HG03439 (cell line): ENCODE results near the gene SCFD1.

Experiments used
- ATAC-seq: cut with Tn5 transposase; IDR thresholded peaks from one replicate; pipeline ENCODE4 v1.9.1; 2021; ENCODE audit warnings: mild to moderate bottlenecking, moderate library complexity; ENCODE audit not compliant: unreplicated experiment

SCFD1 gene

DNA sequence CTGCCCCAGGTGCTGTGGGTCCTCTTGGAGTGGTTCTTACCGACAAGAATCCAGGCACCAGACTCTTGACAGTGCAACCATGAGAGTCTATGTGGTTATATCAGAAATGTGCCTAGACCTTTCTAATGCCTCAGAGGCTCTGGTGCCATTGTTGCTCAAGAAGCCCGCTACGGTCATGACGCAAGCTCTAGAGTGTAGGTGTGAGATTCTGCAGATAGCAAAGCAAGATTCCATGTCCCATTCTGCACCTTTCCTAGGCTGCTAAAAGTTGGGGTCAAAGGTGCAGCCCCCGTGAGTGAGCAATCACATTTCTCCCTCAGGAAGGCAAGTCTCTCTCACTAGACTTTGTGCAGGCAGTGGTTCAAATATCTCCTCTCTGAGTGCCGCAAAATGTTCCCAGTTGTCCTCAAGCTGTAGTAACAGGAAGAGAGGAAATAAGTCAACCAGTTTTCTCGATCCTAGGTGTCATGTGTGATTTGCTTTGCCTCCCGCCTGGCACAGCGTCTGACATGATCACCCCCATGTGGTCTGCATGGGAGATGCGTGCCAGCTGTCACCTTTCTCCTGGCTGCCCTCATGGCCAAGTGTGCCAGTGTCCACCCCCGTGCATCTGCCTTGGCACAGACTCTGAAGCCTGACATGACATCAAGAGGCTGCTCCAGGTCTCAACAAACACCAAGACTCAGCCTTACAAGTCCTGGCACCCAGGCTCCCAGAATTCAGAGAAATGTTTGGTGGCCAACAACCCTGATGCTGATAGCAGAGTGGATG is 129.7 kb downstream of the SCFD1 start:
- no peak for ATAC-seq

DNA sequence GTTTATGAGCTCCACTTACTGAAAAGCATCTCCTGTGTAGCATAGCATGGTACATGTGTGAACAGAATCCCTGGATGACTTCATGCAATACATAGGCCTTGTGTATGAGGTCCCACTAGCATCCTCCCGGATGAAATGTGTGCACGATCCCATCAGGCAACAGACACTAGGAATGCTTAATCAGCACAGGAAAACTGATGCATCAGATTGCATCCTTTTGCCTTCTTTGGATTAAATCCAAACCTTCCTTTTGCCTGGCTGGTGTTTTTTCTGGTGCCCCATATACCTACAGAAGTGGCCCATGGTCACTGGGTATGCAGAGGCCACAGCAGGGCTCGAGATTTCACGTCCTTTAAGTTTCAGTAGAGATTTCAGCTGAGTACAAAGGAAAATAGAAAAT is 131.3 kb downstream of the SCFD1 start:
- ATAC-seq = no peak

DNA sequence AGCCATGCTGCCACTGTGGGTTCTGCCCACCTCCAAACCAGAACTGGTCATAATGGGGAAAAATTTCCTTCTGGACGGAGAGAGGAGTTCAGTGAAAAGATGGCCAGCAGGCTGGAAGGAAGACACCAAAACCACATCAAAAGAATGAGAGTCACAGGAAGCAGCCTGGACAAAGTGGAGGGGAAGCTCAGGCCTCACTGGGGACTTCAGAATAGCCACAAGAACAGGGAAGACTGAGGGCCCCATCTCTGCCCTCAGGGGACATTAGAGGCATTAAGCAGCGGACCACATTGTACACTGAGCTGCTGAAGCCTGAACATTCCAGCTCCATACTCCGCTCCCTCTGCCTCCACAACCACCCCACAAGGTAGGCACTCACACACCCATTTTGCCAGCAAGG is 132.7 kb downstream of the SCFD1 start:
- no peak for ATAC-seq

DNA sequence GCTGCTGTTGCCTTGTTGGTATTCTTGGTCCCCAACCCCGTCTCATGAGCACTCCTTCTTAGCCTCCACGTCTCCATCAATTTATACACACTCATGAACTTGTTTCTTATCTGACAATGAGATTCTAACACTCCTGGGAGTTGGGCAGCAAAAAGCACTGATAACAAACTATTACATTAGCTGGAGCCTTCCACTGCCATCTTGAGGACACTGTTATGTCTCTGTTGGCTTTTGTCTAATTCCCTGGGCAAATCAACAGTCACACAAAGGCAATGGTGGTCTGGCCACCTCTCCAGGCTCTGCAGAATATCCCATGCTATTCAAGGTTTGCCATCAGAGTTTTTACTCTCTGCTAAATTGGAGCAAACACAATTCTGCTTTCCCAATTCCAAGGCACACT is 134.5 kb downstream of the SCFD1 start:
- ATAC-seq = no peak

DNA sequence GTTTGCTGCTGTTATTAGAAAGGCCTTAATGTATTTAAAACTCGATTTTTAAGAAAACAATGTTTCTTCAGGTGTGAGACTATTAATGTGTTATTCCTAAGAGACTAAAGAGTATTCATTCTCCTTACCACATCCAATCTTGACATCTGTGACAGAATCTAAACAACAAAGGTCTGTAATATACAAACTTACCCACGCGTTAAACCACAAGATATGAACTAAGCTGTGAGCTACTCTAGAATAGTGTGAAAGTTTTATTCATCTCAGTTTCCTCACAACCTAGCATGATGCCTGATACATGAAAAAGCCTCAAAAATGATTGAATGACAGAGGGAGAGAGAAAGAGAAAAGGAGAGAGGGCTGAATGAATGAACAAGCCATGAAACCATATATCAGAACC is 135.0 kb downstream of the SCFD1 start:
- ATAC-seq = no peak

DNA sequence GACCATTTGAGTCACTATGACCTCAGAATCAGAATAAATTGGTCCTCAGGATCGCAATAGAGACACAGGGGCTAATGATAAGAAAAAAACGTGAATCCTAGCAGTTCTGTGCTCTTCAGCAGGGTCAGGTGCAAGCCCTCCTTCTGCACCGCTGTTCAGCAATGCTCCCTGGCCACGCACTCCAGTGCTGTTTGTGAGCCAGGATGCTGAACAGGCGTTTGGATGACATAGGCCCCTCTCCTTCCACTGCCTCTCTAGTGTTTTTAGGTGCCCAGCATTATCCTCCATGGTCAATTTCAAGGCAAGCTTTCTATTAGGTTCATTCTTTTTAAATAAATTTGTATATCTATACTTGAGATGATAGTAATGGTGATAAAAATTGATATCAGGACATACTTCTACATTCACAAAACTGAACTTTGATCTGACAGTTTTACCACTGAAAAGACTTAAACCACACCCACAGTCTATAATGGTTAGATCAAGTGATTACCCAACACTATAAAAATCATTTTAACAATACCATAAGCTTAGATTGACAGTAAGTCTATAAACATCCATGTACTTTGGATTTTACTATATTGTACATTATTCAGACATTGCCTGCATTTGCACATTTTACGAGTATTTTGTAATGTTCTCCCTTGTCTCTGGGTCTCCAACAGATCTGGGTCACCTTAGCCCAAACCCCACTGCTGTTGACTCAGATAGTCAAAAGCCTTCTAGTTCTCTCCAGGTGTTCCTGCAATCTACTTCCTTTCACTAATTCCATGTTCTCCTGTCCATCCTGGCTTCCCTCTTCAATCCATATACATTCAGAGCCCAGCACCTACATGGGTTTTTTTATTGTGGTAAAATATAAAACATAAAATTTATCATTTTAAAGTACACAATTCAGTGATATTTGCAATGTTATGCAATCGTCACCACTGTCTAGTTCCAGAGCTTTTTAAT is 137.3 kb downstream of the SCFD1 start:
- ATAC-seq = no peak

DNA sequence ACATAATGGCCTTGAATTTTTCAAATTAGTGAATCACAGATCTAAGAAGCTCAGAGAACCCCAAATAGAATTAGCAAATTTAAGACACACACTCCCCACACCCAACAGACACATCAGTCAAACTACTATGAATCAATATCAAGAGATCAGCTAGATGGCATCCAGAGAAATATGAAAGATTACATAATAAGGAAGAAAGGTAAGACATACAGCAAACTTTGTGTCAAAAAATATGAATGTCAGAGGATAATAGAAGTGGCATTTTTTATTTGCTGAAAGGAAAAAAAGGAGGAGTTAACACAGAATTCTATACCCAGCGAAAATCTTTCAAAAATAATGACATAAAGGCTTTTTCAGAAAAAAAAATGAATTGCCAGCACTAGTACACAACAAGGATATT is 141.8 kb downstream of the SCFD1 start:
- ATAC-seq = no peak

DNA sequence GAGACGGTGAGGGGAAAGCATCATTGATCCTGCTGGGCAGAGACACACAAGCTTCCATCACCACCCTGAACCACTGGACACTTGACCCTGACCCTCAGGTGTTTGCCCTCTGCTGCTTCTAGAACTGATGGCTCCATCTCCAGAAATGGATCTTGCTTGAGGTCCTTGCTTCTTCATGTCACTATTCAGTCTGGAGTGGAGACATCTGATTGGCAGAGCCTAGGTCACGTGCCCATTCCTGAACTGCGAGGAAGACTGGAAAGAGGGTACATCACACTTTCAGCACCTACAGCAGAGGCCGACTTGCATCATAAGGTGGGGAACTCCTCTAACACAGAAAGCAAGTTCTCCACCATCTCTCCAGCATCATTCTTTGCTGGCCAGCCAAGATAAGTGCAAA is 145.5 kb downstream of the SCFD1 start:
- no peak for ATAC-seq

DNA sequence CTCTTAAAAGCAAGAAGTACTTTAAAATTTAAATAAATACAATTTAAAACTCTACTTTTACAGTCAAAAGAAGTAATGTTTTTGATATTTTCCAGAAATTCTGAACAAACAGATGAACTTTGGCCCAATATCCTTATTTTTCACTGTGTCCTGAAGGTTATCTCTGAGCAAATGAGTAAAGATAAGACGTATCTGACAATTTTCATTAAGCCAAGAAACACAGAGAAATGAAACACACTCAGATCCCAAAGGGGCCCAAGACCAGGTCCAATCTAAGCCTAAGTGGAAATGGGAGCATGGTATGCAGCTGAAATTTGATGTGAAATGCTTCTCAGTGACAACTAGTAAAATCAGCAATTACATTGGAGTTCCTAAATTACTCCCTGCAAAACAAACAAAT is 146.7 kb downstream of the SCFD1 start:
- ATAC-seq = no peak

DNA sequence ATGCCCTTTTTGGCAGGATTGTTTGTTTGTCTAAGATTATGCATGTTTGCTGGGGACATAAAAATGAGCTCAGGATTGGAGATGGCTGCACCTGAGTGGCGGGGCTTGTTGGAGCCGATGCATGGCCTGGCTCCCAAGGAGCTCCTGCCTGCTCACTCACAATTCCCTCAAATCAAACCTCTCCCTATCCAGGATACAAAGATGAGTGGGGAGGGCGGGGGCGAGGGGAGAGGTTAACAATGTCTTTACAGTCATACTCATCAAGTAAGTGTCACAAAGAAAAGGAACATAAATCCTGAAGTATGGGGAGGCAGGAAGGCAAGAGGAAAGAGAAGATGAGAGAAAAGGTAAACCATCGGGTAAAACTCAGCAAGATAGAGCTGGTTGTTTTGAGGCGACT is 148.3 kb downstream of the SCFD1 start:
- ATAC-seq = no peak

DNA sequence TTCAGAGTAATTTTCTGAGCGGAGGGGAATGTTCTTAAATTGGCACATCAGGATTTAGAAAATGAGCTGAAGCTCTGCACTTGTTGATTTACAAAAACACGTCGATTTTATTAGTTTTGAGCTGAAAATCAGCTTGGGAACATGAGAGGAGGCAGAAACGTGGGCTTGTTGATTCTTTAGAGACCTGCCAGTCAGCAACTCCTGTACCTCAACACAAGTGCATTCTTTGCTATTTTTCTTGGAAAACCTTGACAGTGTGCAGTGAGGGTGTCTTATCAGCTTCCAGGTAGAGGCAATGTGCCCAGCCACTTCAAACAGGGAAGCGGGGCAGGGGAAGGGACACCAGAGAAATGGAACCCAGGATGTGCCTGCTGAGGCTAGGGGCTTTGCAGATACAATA is 149.5 kb downstream of the SCFD1 start:
- ATAC-seq = no peak

DNA sequence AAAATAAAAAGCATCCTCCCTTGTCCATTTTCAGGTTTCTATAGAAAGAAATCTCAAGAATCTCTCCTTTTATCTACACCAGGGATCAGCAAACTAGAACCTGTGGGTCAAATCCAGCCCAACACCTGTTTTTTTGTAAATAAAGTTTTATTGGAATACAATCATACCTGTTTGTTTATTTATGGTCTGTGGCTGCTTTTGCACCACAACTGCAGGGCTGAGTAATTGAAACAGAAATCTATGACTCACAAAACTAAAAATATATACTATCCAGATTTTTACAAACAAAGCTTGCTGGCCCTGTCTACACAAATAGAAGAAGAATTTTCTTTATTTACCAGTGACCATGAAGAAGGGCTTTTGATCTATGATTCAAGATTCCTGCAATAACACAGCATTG is 157.1 kb downstream of the SCFD1 start:
- peak; percentile 85 for ATAC-seq
